Smooth muscle cell (in vitro differentiated cells): Measurements from ENCODE around the gene CCDC74B. TPM values are rescaled to one million over a fixed set of nuclear protein-coding genes. Genes with fewer than 3 reads are reported as not detected.
A peak's percentile ranks its signal among the peaks of the same experiment; 100 is the strongest.
"Not testable (repeated sequence)": the region's sequence is repeated elsewhere in the genome, so short reads cannot be mapped to it uniquely, and the experiment has no call there.

ENCODE experiments used
- DNase-seq: peaks from one replicate; lab custom pipeline; 2025; ENCODE audit not compliant: unreplicated experiment; lab: John Stamatoyannopoulos, UW
- H2AFZ ChIP-seq: fragments of 200-600 bp; sonication (generic); 2 replicates; pipeline ENCODE4 v1.6.0; 2016; ENCODE audit warnings: antibody characterized with exemption, low read depth, mild to moderate bottlenecking
- H3F3A ChIP-seq: fragments of 200-600 bp; sonication (generic); 2 replicates; pipeline ENCODE4 v1.6.0; 2017; ENCODE audit warnings: antibody characterized with exemption, low read depth
- H3K27ac ChIP-seq: fragments of 200-600 bp; sonication (generic); 2 replicates; pipeline ENCODE4 v1.5.1; 2016; ENCODE audit warnings: low read depth, mild to moderate bottlenecking
- H3K27me3 ChIP-seq: fragments of 200-600 bp; sonication (generic); 2 replicates; pipeline ENCODE4 v1.6.1; 2016; ENCODE audit warnings: low read depth, mild to moderate bottlenecking
- H3K36me3 ChIP-seq: fragments of 200-600 bp; sonication (generic); 2 replicates; pipeline ENCODE4 v1.5.1; 2016; ENCODE audit warnings: low read depth
- H3K4me1 ChIP-seq: fragments of 200-600 bp; sonication (generic); 2 replicates; pipeline ENCODE4 v1.5.1; 2016; ENCODE audit warnings: low read depth
- H3K4me2 ChIP-seq: fragments of 200-600 bp; sonication (generic); 2 replicates; pipeline ENCODE4 v1.6.0; 2016; ENCODE audit warnings: mild to moderate bottlenecking
- H3K4me3 ChIP-seq: fragments of 200-600 bp; sonication (generic); 2 replicates; pipeline ENCODE4 v1.5.1; 2016; ENCODE audit warnings: mild to moderate bottlenecking
- H3K79me2 ChIP-seq: fragments of 200-600 bp; sonication (generic); 2 replicates; pipeline ENCODE4 v1.6.0; 2016; ENCODE audit warnings: low read depth, mild to moderate bottlenecking
- H3K9ac ChIP-seq: fragments of 200-600 bp; sonication (generic); 2 replicates; pipeline ENCODE4 v1.6.0; 2016; ENCODE audit warnings: low read depth
- H3K9me3 ChIP-seq: fragments of 200-600 bp; sonication (generic); replicated peaks from 2 replicates; pipeline ENCODE4 v1.5.1; 2016; ENCODE audit warnings: low read depth
- H4K20me1 ChIP-seq: fragments of 200-600 bp; sonication (generic); 2 replicates; pipeline ENCODE4 v1.6.0; 2016; ENCODE audit warnings: low read depth
- CTCF ChIP-seq: fragments of 200-600 bp; sonication (generic); IDR thresholded peaks from 2 replicates; pipeline ENCODE4 v1.5.1; 2017; ENCODE audit warnings: borderline replicate concordance, mild to moderate bottlenecking, antibody characterized with exemption; ENCODE audit not compliant: insufficient read depth, poor library complexity, severe bottlenecking
- WGBS: methylation state at CpG from one replicate; pipeline ENCODE4 v1.1.7; 2016; ENCODE audit warnings: low lambda C conversion rate; 5-methylcytosine and 5-hydroxymethylcytosine counted together
- polyA plus RNA-seq: library from polyadenylated mRNA; unstranded; fragments of >200 nt; fragmentation: Nextera tagmentation; extraction: Ambion mirVana; gene quantifications from 2 replicates; pipeline ENCODE4 v1.2.1, GENCODE V29; 2016
- total RNA-seq: library from RNA; depleted of rRNA; stranded (reverse); fragments of >200 nt; gene quantifications from 2 replicates; pipeline ENCODE4 v1.2.3, GENCODE V29; 2014

The CCDC74B gene
- total and polyA plus RNA-seq, 2 experiments from 2014 or later, result 7.7 to 14.5 TPM

GRCh38 chr2:130181325-130181879, 36.5 kb upstream of the CCDC74B start, which contains the start of gene SMPD4:
SMPD4 (minus strand) TSS chr2:130181602; CDS start chr2:130176592, 5,010 bp downstream.
- Histone ChIP-seq H4K20me1 (peaks cover 26% of the 10 kb centered on the region), H3F3A (no peaks in the 10 kb centered on the region), H3K9me3 (no peaks in the 10 kb centered on the region), H3K79me2 (peaks cover 63% of the 10 kb centered on the region), H3K27ac (peak within 1 kb of the TSS; percentile 76), H3K4me2 (peak within 1 kb of the TSS; percentile 90), H2AFZ (peak within 1 kb of the TSS; percentile 91), H3K27me3 (no peaks in the 10 kb centered on the region), H3K36me3 (no peaks in the 10 kb centered on the region), H3K9ac (peak within 1 kb of the TSS; percentile 91), H3K4me3 (peak within 1 kb of the TSS; percentile 92), H3K4me1 (peaks cover 6% of the 10 kb centered on the region)
- DNase-seq, result peak; percentile 91
- under 1% methylated on average over 52 of the region's 55 CpGs for WGBS
- no peak for TF ChIP-seq CTCF

GRCh38 chr2:130180404-130181324, 35.8 kb upstream of the CCDC74B start:
- not testable (repeated sequence) for H3F3A ChIP-seq, H3K4me1 ChIP-seq, H3K27me3 ChIP-seq, DNase-seq, H3K36me3 ChIP-seq, H3K9me3 ChIP-seq
- peaks cover 63% of the 10 kb centered on the region for H3K79me2 ChIP-seq
- peak overlapping the region; percentile 57 for H2AFZ ChIP-seq
- peak overlapping the region; percentile 92 for H3K4me3 ChIP-seq
- H4K20me1 ChIP-seq, result peaks cover 25% of the 10 kb centered on the region
- peak overlapping the region; percentile 76 for H3K27ac ChIP-seq
- WGBS, result 22% methylated on average over 38 of the region's 38 CpGs
- H3K9ac ChIP-seq, result peak overlapping the region; percentile 91
- H3K4me2 ChIP-seq, result peak overlapping the region; percentile 90

GRCh38 chr2:130174866-130175265, 30.0 kb upstream of the CCDC74B start:
- not testable (repeated sequence) for H3K36me3 ChIP-seq, H3K9ac ChIP-seq, H3K27me3 ChIP-seq, H3K4me2 ChIP-seq, H3K4me3 ChIP-seq, DNase-seq, H2AFZ ChIP-seq, H3K4me1 ChIP-seq, H3F3A ChIP-seq, H3K27ac ChIP-seq, H3K9me3 ChIP-seq
- peaks cover 37% of the 10 kb centered on the region for H3K79me2 ChIP-seq
- H4K20me1 ChIP-seq, result peaks cover 25% of the 10 kb centered on the region
- 94% methylated on average over 5 of the region's 5 CpGs for WGBS

- Histone ChIP-seq H3K36me3 (peaks cover 4% of the 10 kb centered on the region), H3K9me3 (no peaks in the 10 kb centered on the region), H3F3A (no peaks in the 10 kb centered on the region), H3K4me2 (no peak overlapping the region), H3K79me2 (peaks cover 4% of the 10 kb centered on the region), H3K27ac (no peak overlapping the region), H3K9ac (no peak overlapping the region), H4K20me1 (no peaks in the 10 kb centered on the region), H3K27me3 (no peaks in the 10 kb centered on the region), H3K4me1 (no peaks in the 10 kb centered on the region), H3K4me3 (no peak overlapping the region), H2AFZ (no peak overlapping the region)
- TF ChIP-seq CTCF, result no peak
- DNase-seq, result no peak
- WGBS, result 94% methylated on average over 7 of the region's 7 CpGs
These were observed 25.0 kb upstream of the CCDC74B start for GRCh38 chr2:130169896-130170295.

GRCh38 chr2:130169163-130169562, 24.3 kb upstream of the CCDC74B start:
- DNase-seq, H3K79me2 ChIP-seq, H3K4me2 ChIP-seq, H3K27ac ChIP-seq, H3K4me3 ChIP-seq, H4K20me1 ChIP-seq, H3K9ac ChIP-seq, H3K27me3 ChIP-seq, H2AFZ ChIP-seq, H3K36me3 ChIP-seq, H3K9me3 ChIP-seq, H3K4me1 ChIP-seq, H3F3A ChIP-seq: not testable (repeated sequence)
- WGBS, result 97% methylated on average over 3 of the region's 3 CpGs

GRCh38 chr2:130166611-130167010, 21.7 kb upstream of the CCDC74B start:
- H3F3A ChIP-seq, H3K4me3 ChIP-seq, DNase-seq, H4K20me1 ChIP-seq, H3K9me3 ChIP-seq, H2AFZ ChIP-seq, H3K4me1 ChIP-seq, H3K27ac ChIP-seq, H3K9ac ChIP-seq, H3K36me3 ChIP-seq, H3K27me3 ChIP-seq, H3K4me2 ChIP-seq, H3K79me2 ChIP-seq: not testable (repeated sequence)
- WGBS, result 85% methylated on average over 3 of the region's 3 CpGs
